Neuron (in vitro differentiated cells): ENCODE data around the gene MVB12B.

Experiments
- H2AFZ ChIP-seq: one replicate; pipeline ENCODE4 v1.6.1; 2013; ENCODE audit warnings: low read depth, mild to moderate bottlenecking, inconsistent platforms, low read length, moderate library complexity
- H3K27me3 ChIP-seq: one replicate; pipeline ENCODE4 v1.6.1; 2013; ENCODE audit warnings: low read length; ENCODE audit not compliant: insufficient read depth
- H3K36me3 ChIP-seq: one replicate; pipeline ENCODE4 v1.6.1; 2013; ENCODE audit warnings: low read length; ENCODE audit not compliant: insufficient read depth
- H3K4me1 ChIP-seq: one replicate; pipeline ENCODE4 v1.6.1; 2013; ENCODE audit warnings: low read length; ENCODE audit not compliant: insufficient read depth
- H3K4me3 ChIP-seq: 2 replicates; pipeline ENCODE4 v1.5.1; 2013; ENCODE audit warnings: mild to moderate bottlenecking, low read length, moderate library complexity
- H3K9me3 ChIP-seq: one replicate; pipeline ENCODE4 v1.6.1; 2013; ENCODE audit warnings: low read length

The MVB12B gene

GRCh38 chr9:126514037-126514821 lies 187.6 kb downstream of the MVB12B start:
- Histone ChIP-seq H3K4me1 (peaks cover 31% of the 10 kb centered on the region), H2AFZ (peak overlapping the region; percentile 22), H3K4me3 (no peak overlapping the region), H3K27me3 (no peaks in the 10 kb centered on the region), H3K36me3 (no peaks in the 10 kb centered on the region), H3K9me3 (no peaks in the 10 kb centered on the region)

GRCh38 chr9:126515001-126515872 lies 188.6 kb downstream of the MVB12B start:
- no peaks in the 10 kb centered on the region for H3K9me3 ChIP-seq
- no peaks in the 10 kb centered on the region for H3K27me3 ChIP-seq
- no peaks in the 10 kb centered on the region for H3K36me3 ChIP-seq
- peaks cover 41% of the 10 kb centered on the region for H3K4me1 ChIP-seq
- H2AFZ ChIP-seq, result no peak overlapping the region
- H3K4me3 ChIP-seq, result no peak overlapping the region

- Histone ChIP-seq H3K4me1 (peaks cover 48% of the 10 kb centered on the region), H3K27me3 (no peaks in the 10 kb centered on the region), H3K9me3 (no peaks in the 10 kb centered on the region), H3K36me3 (no peaks in the 10 kb centered on the region), H3K4me3 (no peak overlapping the region), H2AFZ (no peak overlapping the region)
These were observed 189.4 kb downstream of the MVB12B start for GRCh38 chr9:126515873-126516505.

- no peaks in the 10 kb centered on the region for H3K36me3 ChIP-seq
- no peaks in the 10 kb centered on the region for H3K9me3 ChIP-seq
- H3K27me3 ChIP-seq, result no peaks in the 10 kb centered on the region
- H3K4me1 ChIP-seq, result peaks cover 53% of the 10 kb centered on the region
- no peak overlapping the region for H3K4me3 ChIP-seq
- H2AFZ ChIP-seq, result peak overlapping the region; percentile 70
These were observed 189.9 kb downstream of the MVB12B start for GRCh38 chr9:126516561-126516935.

GRCh38 chr9:126516936-126517832 lies 190.6 kb downstream of the MVB12B start:
- no peaks in the 10 kb centered on the region for H3K9me3 ChIP-seq
- no peaks in the 10 kb centered on the region for H3K27me3 ChIP-seq
- no peaks in the 10 kb centered on the region for H3K36me3 ChIP-seq
- peak overlapping the region; percentile 70 for H2AFZ ChIP-seq
- H3K4me1 ChIP-seq, result peaks cover 59% of the 10 kb centered on the region
- peak overlapping the region; percentile 28 for H3K4me3 ChIP-seq

GRCh38 chr9:126517833-126518356 lies 191.3 kb downstream of the MVB12B start:
- Histone ChIP-seq H3K4me1 (peaks cover 66% of the 10 kb centered on the region), H3K36me3 (no peaks in the 10 kb centered on the region), H3K9me3 (no peaks in the 10 kb centered on the region), H3K27me3 (no peaks in the 10 kb centered on the region), H2AFZ (no peak overlapping the region), H3K4me3 (no peak overlapping the region)

GRCh38 chr9:126518763-126519162 lies 192.1 kb downstream of the MVB12B start:
- H3K9me3 ChIP-seq, result no peaks in the 10 kb centered on the region
- peaks cover 74% of the 10 kb centered on the region for H3K4me1 ChIP-seq
- no peaks in the 10 kb centered on the region for H3K27me3 ChIP-seq
- no peak overlapping the region for H2AFZ ChIP-seq
- no peak overlapping the region for H3K4me3 ChIP-seq
- no peaks in the 10 kb centered on the region for H3K36me3 ChIP-seq

- Histone ChIP-seq H3K36me3 (no peaks in the 10 kb centered on the region), H3K9me3 (no peaks in the 10 kb centered on the region), H3K27me3 (no peaks in the 10 kb centered on the region), H2AFZ (no peak overlapping the region), H3K4me1 (peaks cover 75% of the 10 kb centered on the region), H3K4me3 (no peak overlapping the region)
These were observed 193.2 kb downstream of the MVB12B start for GRCh38 chr9:126519660-126520420.

- Histone ChIP-seq H3K4me3 (no peak overlapping the region), H3K27me3 (no peaks in the 10 kb centered on the region), H2AFZ (no peak overlapping the region), H3K36me3 (no peaks in the 10 kb centered on the region), H3K9me3 (no peaks in the 10 kb centered on the region), H3K4me1 (peaks cover 75% of the 10 kb centered on the region)
These were observed 193.8 kb downstream of the MVB12B start for GRCh38 chr9:126520453-126520852.

GRCh38 chr9:126521089-126521488 lies 194.5 kb downstream of the MVB12B start:
- no peaks in the 10 kb centered on the region for H3K27me3 ChIP-seq
- H3K4me3 ChIP-seq, result peak overlapping the region; percentile 14
- peaks cover 72% of the 10 kb centered on the region for H3K4me1 ChIP-seq
- H3K36me3 ChIP-seq, result no peaks in the 10 kb centered on the region
- H2AFZ ChIP-seq, result no peak overlapping the region
- no peaks in the 10 kb centered on the region for H3K9me3 ChIP-seq

GRCh38 chr9:126521551-126521950 lies 194.9 kb downstream of the MVB12B start:
- Histone ChIP-seq H3K4me1 (peaks cover 69% of the 10 kb centered on the region), H3K27me3 (no peaks in the 10 kb centered on the region), H2AFZ (no peak overlapping the region), H3K36me3 (no peaks in the 10 kb centered on the region), H3K9me3 (no peaks in the 10 kb centered on the region), H3K4me3 (peak overlapping the region; percentile 14)
